Duodenal mucosa (tissue), 2 donors: Measurements from ENCODE around the gene WDR86.

Source experiments
- H3K27ac ChIP-seq: one replicate; pipeline ENCODE4 v1.7.0; 2013; ENCODE audit warnings: low read depth, low read length
- H3K27me3 ChIP-seq, 2 donors: one replicate each; pipeline ENCODE4 v1.7.0; 2013; ENCODE audit warnings: low read length in 2 of 2, control low read depth in 1 of 2; ENCODE audit not compliant: insufficient read depth in 2 of 2, control insufficient read depth in 1 of 2
- H3K36me3 ChIP-seq, 2 donors: one replicate each; pipeline ENCODE4 v1.7.0; 2013; ENCODE audit warnings: low read length in 2 of 2, control low read depth in 1 of 2; ENCODE audit not compliant: insufficient read depth in 2 of 2, control insufficient read depth in 1 of 2
- H3K4me1 ChIP-seq, 2 donors: one replicate each; pipeline ENCODE4 v1.7.0; 2013; ENCODE audit warnings: low read length in 2 of 2, control low read depth in 1 of 2; ENCODE audit not compliant: insufficient read depth in 2 of 2, control insufficient read depth in 1 of 2
- H3K4me3 ChIP-seq, 2 donors: one replicate each; pipeline ENCODE4 v1.7.0; 2013; ENCODE audit warnings: low read length in 2 of 2, low read depth in 1 of 2
- H3K9ac ChIP-seq, 2 donors: one replicate each; pipeline ENCODE4 v1.7.0; 2013; ENCODE audit warnings: low read length in 2 of 2, low read depth in 1 of 2
- H3K9me3 ChIP-seq, 2 donors: one replicate each; pipeline ENCODE4 v1.7.0; 2013; ENCODE audit warnings: low read length in 2 of 2, control low read depth in 1 of 2; ENCODE audit not compliant: control insufficient read depth in 1 of 2

The WDR86 gene

GRCh38 chr7:151379534-151380198 is 30.2 kb downstream of the WDR86 start:
- Histone ChIP-seq H3K4me3 (no peak overlapping the region), H3K9me3 (no peaks in the 10 kb centered on the region), H3K27ac (no peak overlapping the region), H3K9ac (no peak overlapping the region), H3K27me3 (peaks cover 13 to 14% of the 10 kb centered on the region in 2 donors), H3K4me1 (peaks cover 6 to 9% of the 10 kb centered on the region in 2 donors), H3K36me3 (peaks cover 24 to 35% of the 10 kb centered on the region in 2 donors)

GRCh38 chr7:151379193-151379520 is 30.7 kb downstream of the WDR86 start:
- no peak overlapping the region for H3K4me3 ChIP-seq
- H3K9me3 ChIP-seq, result no peaks in the 10 kb centered on the region
- peaks cover 6 to 9% of the 10 kb centered on the region in 2 donors for H3K4me1 ChIP-seq
- H3K27me3 ChIP-seq, result peaks cover 13 to 14% of the 10 kb centered on the region in 2 donors
- no peak overlapping the region for H3K9ac ChIP-seq
- H3K36me3 ChIP-seq, result peaks cover 26 to 40% of the 10 kb centered on the region in 2 donors
- no peak overlapping the region for H3K27ac ChIP-seq

GRCh38 chr7:151378496-151379192 is 31.2 kb downstream of the WDR86 start:
- Histone ChIP-seq H3K27me3 (peaks cover 13 to 14% of the 10 kb centered on the region in 2 donors), H3K9me3 (no peaks in the 10 kb centered on the region), H3K36me3 (peaks cover 26 to 45% of the 10 kb centered on the region in 2 donors), H3K4me3 (no peak overlapping the region), H3K27ac (no peak overlapping the region), H3K4me1 (peaks cover 6 to 9% of the 10 kb centered on the region in 2 donors), H3K9ac (no peak overlapping the region)

- Histone ChIP-seq H3K4me1 (peaks cover 6 to 9% of the 10 kb centered on the region in 2 donors), H3K27ac (no peak overlapping the region), H3K4me3 (no peak overlapping the region), H3K27me3 (peaks cover 13 to 14% of the 10 kb centered on the region in 2 donors), H3K9ac (no peak overlapping the region), H3K36me3 (peaks cover 32 to 51% of the 10 kb centered on the region in 2 donors), H3K9me3 (no peaks in the 10 kb centered on the region)
Measured at GRCh38 chr7:151378011-151378410, 31.8 kb downstream of the WDR86 start.

GRCh38 chr7:151377406-151377805 is 32.4 kb downstream of the WDR86 start:
- no peaks in the 10 kb centered on the region for H3K9me3 ChIP-seq
- no peak overlapping the region for H3K4me3 ChIP-seq
- peaks cover 6 to 9% of the 10 kb centered on the region in 2 donors for H3K4me1 ChIP-seq
- peaks cover 34 to 57% of the 10 kb centered on the region in 2 donors for H3K36me3 ChIP-seq
- no peak overlapping the region for H3K27ac ChIP-seq
- no peak overlapping the region for H3K9ac ChIP-seq
- peaks cover 9 to 10% of the 10 kb centered on the region in 2 donors for H3K27me3 ChIP-seq

- Histone ChIP-seq H3K4me3 (no peak overlapping the region), H3K4me1 (peaks cover 0 to 3% of the 10 kb centered on the region in 2 donors), H3K27me3 (peaks cover 0 to 4% of the 10 kb centered on the region in 2 donors), H3K9me3 (no peaks in the 10 kb centered on the region), H3K9ac (no peak overlapping the region), H3K27ac (no peak overlapping the region), H3K36me3 (peaks cover 34 to 64% of the 10 kb centered on the region in 2 donors)
Measured at GRCh38 chr7:151376218-151376902, 33.5 kb downstream of the WDR86 start.

GRCh38 chr7:151375530-151376217 is 34.2 kb downstream of the WDR86 start:
- no peaks in the 10 kb centered on the region for H3K27me3 ChIP-seq
- no peak overlapping the region for H3K27ac ChIP-seq
- no peaks in the 10 kb centered on the region for H3K9me3 ChIP-seq
- no peak overlapping the region for H3K9ac ChIP-seq
- no peak overlapping the region for H3K4me3 ChIP-seq
- H3K36me3 ChIP-seq, result peaks cover 41 to 68% of the 10 kb centered on the region in 2 donors
- H3K4me1 ChIP-seq, result no peaks in the 10 kb centered on the region

- no peak overlapping the region for H3K27ac ChIP-seq
- peaks cover 44 to 70% of the 10 kb centered on the region in 2 donors for H3K36me3 ChIP-seq
Measured at GRCh38 chr7:151374726-151375125, 35.1 kb downstream of the WDR86 start.

GRCh38 chr7:151374139-151374538 is 35.7 kb downstream of the WDR86 start:
- Histone ChIP-seq H3K27me3 (no peaks in the 10 kb centered on the region), H3K4me3 (no peak overlapping the region), H3K4me1 (no peaks in the 10 kb centered on the region), H3K27ac (no peak overlapping the region), H3K36me3 (peaks cover 46 to 72% of the 10 kb centered on the region in 2 donors), H3K9ac (no peak overlapping the region), H3K9me3 (no peaks in the 10 kb centered on the region)

More at GRCh38 chr7:151374726-151375125, 35.1 kb downstream of the WDR86 start:
- H3K9me3 ChIP-seq, result no peaks in the 10 kb centered on the region
- H3K9ac ChIP-seq, result no peak overlapping the region
- H3K4me1 ChIP-seq, result no peaks in the 10 kb centered on the region
- no peaks in the 10 kb centered on the region for H3K27me3 ChIP-seq
- no peak overlapping the region for H3K4me3 ChIP-seq
